ENCODE data around the gene KCNAB1. TPM values are rescaled to one million over a fixed set of nuclear protein-coding genes. Genes with fewer than 3 reads are reported as not detected.
"Not testable (repeated sequence)": the region's sequence is repeated elsewhere in the genome, so short reads cannot be mapped to it uniquely, and the experiment has no call there.

Gene KCNAB1
- polyA plus RNA-seq, 1 donor = 2.5 TPM

GRCh38 chr3:156554842-156555687 is 434.7 kb downstream of the KCNAB1 start, which contains the start of gene SSR3:
Gene SSR3 (minus strand): TSS chr3:156555117. CDS start chr3:156555089, 28 bp downstream.
- peak; percentile 99 to 100 for DNase-seq
- peaks cover 7% of the 10 kb centered on the region for H3K4me1 ChIP-seq (ENCODE audit: control insufficient read depth, insufficient read depth, low read length)
- H3K4me3 ChIP-seq (ENCODE audit: low read length) = peak within 1 kb of the TSS; percentile 77
- H3K9me3 ChIP-seq (ENCODE audit: control insufficient read depth, low read depth, low read length) = no peaks in the 10 kb centered on the region
- WGBS (ENCODE audit: insufficient coverage, low lambda C conversion rate) = no CpG with 5 or more reads among the region's 60 CpGs
- H3K27ac ChIP-seq (ENCODE audit: low read length) = peak within 1 kb of the TSS; percentile 86
- peaks cover 20% of the 10 kb centered on the region for H3K36me3 ChIP-seq (ENCODE audit: control insufficient read depth, insufficient read depth, low read length)
- no peaks in the 10 kb centered on the region for H3K27me3 ChIP-seq (ENCODE audit: control insufficient read depth, insufficient read depth, low read length)

DNA sequence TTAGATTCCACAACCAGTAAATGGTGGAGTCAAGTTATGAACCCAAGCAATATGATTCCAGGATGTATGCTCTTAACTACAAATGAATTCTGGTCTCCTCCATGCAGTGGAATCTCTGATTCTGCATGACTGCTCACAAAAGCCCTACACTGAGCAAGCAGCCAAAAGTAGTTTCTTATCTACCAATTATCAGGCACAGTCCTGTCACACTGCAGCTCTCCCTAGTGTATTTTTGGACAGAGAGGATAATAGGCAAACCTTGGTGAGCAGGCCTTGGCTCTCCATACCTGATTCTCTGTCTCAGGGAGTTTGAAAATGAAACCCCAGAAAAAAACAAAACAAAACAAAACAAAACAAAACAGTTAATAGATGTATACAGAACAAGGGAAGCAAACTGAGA is 438.0 kb downstream of the KCNAB1 start:
- H3K36me3 ChIP-seq (ENCODE audit: control insufficient read depth, insufficient read depth, low read length) = no peaks in the 10 kb centered on the region
- no peak overlapping the region for H3K27ac ChIP-seq (ENCODE audit: low read length)
- DNase-seq = no peak
- no peaks in the 10 kb centered on the region for H3K9me3 ChIP-seq (ENCODE audit: control insufficient read depth, low read depth, low read length)
- no peaks in the 10 kb centered on the region for H3K27me3 ChIP-seq (ENCODE audit: control insufficient read depth, insufficient read depth, low read length)
- no peak overlapping the region for H3K4me3 ChIP-seq (ENCODE audit: low read length)
- peaks cover 2% of the 10 kb centered on the region for H3K4me1 ChIP-seq (ENCODE audit: control insufficient read depth, insufficient read depth, low read length)

DNA sequence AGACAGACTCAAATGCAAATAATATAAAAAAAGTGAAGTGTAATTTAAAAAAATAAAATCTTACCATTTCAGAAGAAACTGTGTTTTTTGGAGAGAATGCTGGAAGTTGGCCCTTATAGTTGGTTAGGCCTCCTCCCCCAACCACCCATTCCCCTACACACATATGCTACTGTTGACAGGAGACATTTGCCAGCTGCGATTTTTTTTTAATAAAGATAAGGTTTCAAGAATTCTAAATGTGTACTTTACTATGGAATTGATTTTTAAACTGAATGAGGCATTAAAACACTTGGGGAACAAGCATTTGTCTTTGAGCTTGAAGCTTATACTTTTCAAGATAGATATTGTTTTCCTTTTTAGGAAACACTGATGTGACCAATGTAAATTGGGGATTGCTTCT is 438.9 kb downstream of the KCNAB1 start:
- no peaks in the 10 kb centered on the region for H3K9me3 ChIP-seq (ENCODE audit: control insufficient read depth, low read depth, low read length)
- no CpG with 5 or more reads among the region's 1 CpG for WGBS (ENCODE audit: insufficient coverage, low lambda C conversion rate)
- no peak for DNase-seq
- H3K27me3 ChIP-seq (ENCODE audit: control insufficient read depth, insufficient read depth, low read length) = no peaks in the 10 kb centered on the region
- H3K4me1 ChIP-seq (ENCODE audit: control insufficient read depth, insufficient read depth, low read length) = no peaks in the 10 kb centered on the region
- no peak overlapping the region for H3K4me3 ChIP-seq (ENCODE audit: low read length)
- H3K27ac ChIP-seq (ENCODE audit: low read length) = no peak overlapping the region
- H3K36me3 ChIP-seq (ENCODE audit: control insufficient read depth, insufficient read depth, low read length) = no peaks in the 10 kb centered on the region

DNA sequence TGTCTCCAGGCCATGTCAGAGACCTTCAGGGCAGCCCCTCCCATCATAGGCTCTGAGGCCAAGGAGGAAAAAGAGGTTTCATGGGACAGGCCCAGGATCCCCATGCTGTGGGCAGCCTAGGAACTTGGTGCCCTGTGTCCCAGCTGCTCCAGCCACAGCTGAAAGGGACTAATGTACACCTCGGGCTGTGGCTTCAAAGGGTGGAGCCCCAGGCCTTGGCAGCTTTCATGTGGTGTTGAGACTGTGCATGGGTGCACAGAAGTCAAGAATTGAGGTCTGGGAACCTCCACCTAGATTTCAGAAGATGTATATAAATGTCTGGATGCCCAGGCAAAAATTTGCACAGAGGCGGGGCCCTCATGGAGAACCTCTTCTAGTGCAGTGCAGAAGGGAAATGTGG is 441.2 kb downstream of the KCNAB1 start:
- no peak overlapping the region for H3K4me3 ChIP-seq (ENCODE audit: low read length)
- no peaks in the 10 kb centered on the region for H3K9me3 ChIP-seq (ENCODE audit: control insufficient read depth, low read depth, low read length)
- H3K36me3 ChIP-seq (ENCODE audit: control insufficient read depth, insufficient read depth, low read length) = no peaks in the 10 kb centered on the region
- no peak for DNase-seq
- no peaks in the 10 kb centered on the region for H3K27me3 ChIP-seq (ENCODE audit: control insufficient read depth, insufficient read depth, low read length)
- no peaks in the 10 kb centered on the region for H3K4me1 ChIP-seq (ENCODE audit: control insufficient read depth, insufficient read depth, low read length)
- no peak overlapping the region for H3K27ac ChIP-seq (ENCODE audit: low read length)
- no CpG with 5 or more reads among the region's 2 CpGs for WGBS (ENCODE audit: insufficient coverage, low lambda C conversion rate)

GRCh38 chr3:156562486-156562885 is 442.1 kb downstream of the KCNAB1 start:
- H3K27ac ChIP-seq (ENCODE audit: low read length); H3K27me3 ChIP-seq (ENCODE audit: control insufficient read depth, insufficient read depth, low read length); DNase-seq; H3K4me1 ChIP-seq (ENCODE audit: control insufficient read depth, insufficient read depth, low read length); H3K36me3 ChIP-seq (ENCODE audit: control insufficient read depth, insufficient read depth, low read length); H3K9me3 ChIP-seq (ENCODE audit: control insufficient read depth, low read depth, low read length); H3K4me3 ChIP-seq (ENCODE audit: low read length): not testable (repeated sequence)
- WGBS (ENCODE audit: insufficient coverage, low lambda C conversion rate) = no CpG with 5 or more reads among the region's 8 CpGs

- no peaks in the 10 kb centered on the region for H3K27me3 ChIP-seq (ENCODE audit: control insufficient read depth, insufficient read depth, low read length)
- no peaks in the 10 kb centered on the region for H3K36me3 ChIP-seq (ENCODE audit: control insufficient read depth, insufficient read depth, low read length)
- no peak for DNase-seq
- no peak overlapping the region for H3K27ac ChIP-seq (ENCODE audit: low read length)
- H3K4me3 ChIP-seq (ENCODE audit: low read length) = no peak overlapping the region
- WGBS (ENCODE audit: insufficient coverage, low lambda C conversion rate) = no CpG with 5 or more reads among the region's 1 CpG
- no peaks in the 10 kb centered on the region for H3K4me1 ChIP-seq (ENCODE audit: control insufficient read depth, insufficient read depth, low read length)
- no peaks in the 10 kb centered on the region for H3K9me3 ChIP-seq (ENCODE audit: control insufficient read depth, low read depth, low read length)
Measured at GRCh38 chr3:156563900-156564682, 443.7 kb downstream of the KCNAB1 start.

DNA sequence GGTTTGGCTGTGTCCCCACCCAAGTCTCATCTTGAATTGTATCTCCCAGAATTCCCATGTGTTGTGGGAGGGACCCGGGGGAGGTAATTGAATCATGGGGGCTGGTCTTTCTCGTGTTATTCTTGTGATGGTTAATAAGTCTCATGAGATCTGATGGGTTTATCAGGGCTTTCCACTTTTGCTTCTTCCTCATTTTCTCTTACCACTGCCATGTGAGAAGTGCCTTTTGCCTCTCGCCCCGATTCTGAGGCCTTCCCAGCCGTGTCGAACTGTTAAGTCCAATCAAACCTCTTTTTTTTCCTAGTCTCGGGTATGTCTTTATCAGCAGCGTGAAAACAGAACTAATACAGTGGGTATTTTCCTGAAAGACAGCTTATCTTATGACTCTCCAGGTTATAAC is 448.6 kb downstream of the KCNAB1 start:
- H3K36me3 ChIP-seq (ENCODE audit: control insufficient read depth, insufficient read depth, low read length); DNase-seq; H3K9me3 ChIP-seq (ENCODE audit: control insufficient read depth, low read depth, low read length); H3K27ac ChIP-seq (ENCODE audit: low read length); H3K4me3 ChIP-seq (ENCODE audit: low read length); H3K27me3 ChIP-seq (ENCODE audit: control insufficient read depth, insufficient read depth, low read length); H3K4me1 ChIP-seq (ENCODE audit: control insufficient read depth, insufficient read depth, low read length): not testable (repeated sequence)
- 85% methylated on average over 4 of the region's 8 CpGs for WGBS (ENCODE audit: insufficient coverage, low lambda C conversion rate)

DNA sequence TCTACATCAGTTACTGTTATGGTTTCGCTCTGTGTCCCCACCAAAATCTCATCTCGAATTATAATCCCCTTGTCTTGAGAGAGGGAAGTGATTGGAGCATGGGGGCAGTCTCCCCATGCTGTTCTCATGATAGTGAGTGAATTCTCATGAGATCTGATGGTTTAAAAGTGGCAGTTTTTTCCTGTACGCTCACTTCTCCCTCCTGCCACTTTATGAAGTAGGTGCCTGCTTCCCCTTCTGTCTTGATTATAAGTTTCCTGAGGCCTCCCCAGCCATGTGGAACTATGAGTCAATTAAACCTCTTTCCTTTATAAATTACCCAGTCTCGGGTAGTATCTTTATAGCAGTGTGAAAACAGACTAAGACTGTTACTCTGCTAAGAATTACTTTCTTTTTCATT is 449.5 kb downstream of the KCNAB1 start:
- not testable (repeated sequence) for H3K36me3 ChIP-seq (ENCODE audit: control insufficient read depth, insufficient read depth, low read length); H3K4me3 ChIP-seq (ENCODE audit: low read length); H3K9me3 ChIP-seq (ENCODE audit: control insufficient read depth, low read depth, low read length); H3K4me1 ChIP-seq (ENCODE audit: control insufficient read depth, insufficient read depth, low read length); H3K27ac ChIP-seq (ENCODE audit: low read length); DNase-seq; H3K27me3 ChIP-seq (ENCODE audit: control insufficient read depth, insufficient read depth, low read length)
- WGBS (ENCODE audit: insufficient coverage, low lambda C conversion rate) = 75% methylated on average over 1 of the region's 4 CpGs

DNA sequence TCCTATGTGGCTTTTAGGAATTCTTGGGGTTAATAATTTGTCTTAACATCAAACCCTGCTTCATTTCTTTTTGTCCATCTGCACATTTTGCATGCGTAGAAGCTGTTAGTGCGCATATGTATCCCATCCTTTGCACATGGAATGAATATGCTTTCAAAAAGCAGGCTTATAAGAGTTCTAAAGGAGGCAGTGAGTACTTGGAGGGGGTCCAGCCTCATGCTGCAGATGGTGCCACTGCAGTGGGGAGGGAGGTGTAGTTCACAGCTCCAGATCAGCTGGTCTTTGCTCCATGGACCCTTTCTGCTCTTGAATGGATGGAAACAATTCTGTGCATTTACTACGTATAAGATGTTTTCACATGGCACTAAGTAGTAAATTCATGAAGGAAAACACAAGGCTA is 455.3 kb downstream of the KCNAB1 start:
- H3K27me3 ChIP-seq (ENCODE audit: control insufficient read depth, insufficient read depth, low read length) = peaks cover 2% of the 10 kb centered on the region
- no peaks in the 10 kb centered on the region for H3K36me3 ChIP-seq (ENCODE audit: control insufficient read depth, insufficient read depth, low read length)
- H3K4me1 ChIP-seq (ENCODE audit: control insufficient read depth, insufficient read depth, low read length) = no peaks in the 10 kb centered on the region
- no peak overlapping the region for H3K27ac ChIP-seq (ENCODE audit: low read length)
- DNase-seq = no peak
- no CpG with 5 or more reads among the region's 3 CpGs for WGBS (ENCODE audit: insufficient coverage, low lambda C conversion rate)
- no peaks in the 10 kb centered on the region for H3K9me3 ChIP-seq (ENCODE audit: control insufficient read depth, low read depth, low read length)
- no peak overlapping the region for H3K4me3 ChIP-seq (ENCODE audit: low read length)

GRCh38 chr3:156576051-156576450 is 455.7 kb downstream of the KCNAB1 start:
- no CpG with 5 or more reads among the region's 2 CpGs for WGBS (ENCODE audit: insufficient coverage, low lambda C conversion rate)
- DNase-seq = no peak
- H3K9me3 ChIP-seq (ENCODE audit: control insufficient read depth, low read depth, low read length) = no peaks in the 10 kb centered on the region
- no peak overlapping the region for H3K27ac ChIP-seq (ENCODE audit: low read length)
- no peaks in the 10 kb centered on the region for H3K36me3 ChIP-seq (ENCODE audit: control insufficient read depth, insufficient read depth, low read length)
- H3K4me1 ChIP-seq (ENCODE audit: control insufficient read depth, insufficient read depth, low read length) = no peaks in the 10 kb centered on the region
- peaks cover under 1% of the 10 kb centered on the region for H3K27me3 ChIP-seq (ENCODE audit: control insufficient read depth, insufficient read depth, low read length)
- no peak overlapping the region for H3K4me3 ChIP-seq (ENCODE audit: low read length)

Data from large intestine (tissue), 3 donors.